MG63 (cell line): ENCODE measurements around the gene KCNH1. TPM values are rescaled to one million over a fixed set of nuclear protein-coding genes. Genes with fewer than 3 reads are reported as not detected.

ENCODE experiments used
- DNase-seq: peaks from one replicate; pipeline ENCODE4 v3.0.0-alpha.2; 2020
- H3K27me3 ChIP-seq: fragments of 250-450 bp; sonication (Bioruptor Pico); 2 replicates; pipeline ENCODE4 v1.5.1; 2020; ENCODE audit warnings: mild to moderate bottlenecking, moderate library complexity
- H3K36me3 ChIP-seq: fragments of 250-450 bp; sonication (Bioruptor Pico); 2 replicates; pipeline ENCODE4 v1.5.1; 2020; ENCODE audit warnings: mild to moderate bottlenecking, moderate library complexity
- H3K4me3 ChIP-seq: fragments of 250-450 bp; sonication (Bioruptor Pico); 2 replicates; pipeline ENCODE4 v1.5.1; 2020; ENCODE audit warnings: mild to moderate bottlenecking, moderate library complexity
- H3K9me3 ChIP-seq: fragments of 250-450 bp; sonication (Bioruptor Pico); 2 replicates; pipeline ENCODE4 v1.5.1; 2020; ENCODE audit warnings: mild to moderate bottlenecking, moderate library complexity
- total RNA-seq: library from RNA; depleted of rRNA; stranded (reverse); fragments of >200 nt; shearing (Covaris generic); gene quantifications from 2 replicates; pipeline ENCODE4 v1.2.3, GENCODE V29; 2014; ENCODE audit warnings: low replicate concordance

Gene KCNH1
- total RNA-seq, 1 experiment from 2014 or later: not detected

DNA sequence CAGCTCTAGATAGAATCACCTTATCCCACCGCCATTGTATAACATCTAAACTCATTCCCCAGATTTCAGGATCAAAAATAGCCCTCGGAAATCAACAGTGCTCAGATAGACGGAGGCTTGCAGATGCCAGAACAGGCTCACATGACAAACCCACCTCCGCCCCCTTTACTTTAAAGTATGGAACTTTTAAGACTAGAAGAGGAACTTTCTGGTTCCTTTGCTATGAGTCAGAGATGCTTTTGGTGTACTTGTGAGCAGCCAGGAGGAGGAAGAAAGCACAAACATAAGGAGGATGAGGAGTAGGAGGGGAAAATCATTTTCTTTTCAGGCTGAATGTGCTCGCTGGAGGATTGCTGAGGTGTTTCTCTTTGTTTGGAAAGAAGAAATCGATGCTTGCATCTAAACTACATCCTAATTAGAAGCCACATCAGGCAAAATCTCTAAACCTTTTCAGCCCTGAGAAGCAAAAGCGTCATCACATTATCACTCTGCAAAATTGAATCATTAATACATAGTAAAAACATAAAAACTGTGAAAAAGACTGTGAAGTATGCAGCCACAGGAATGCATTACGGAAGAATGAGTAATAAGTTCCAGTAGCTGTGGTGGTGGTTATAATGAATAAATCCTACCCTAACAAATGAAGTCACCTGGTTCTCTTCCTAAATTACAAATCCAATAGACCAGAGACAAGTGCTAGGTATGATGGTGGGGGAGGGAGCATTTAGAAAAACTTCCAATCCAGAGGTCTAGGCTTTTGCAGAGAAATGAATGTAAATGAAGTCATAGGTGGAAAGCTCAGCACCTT lies 251.3 kb downstream of the KCNH1 start:
- no peak for DNase-seq
- H3K9me3 ChIP-seq: no peaks in the 10 kb centered on the region
- no peak overlapping the region for H3K4me3 ChIP-seq
- no peaks in the 10 kb centered on the region for H3K36me3 ChIP-seq
- no peaks in the 10 kb centered on the region for H3K27me3 ChIP-seq

DNA sequence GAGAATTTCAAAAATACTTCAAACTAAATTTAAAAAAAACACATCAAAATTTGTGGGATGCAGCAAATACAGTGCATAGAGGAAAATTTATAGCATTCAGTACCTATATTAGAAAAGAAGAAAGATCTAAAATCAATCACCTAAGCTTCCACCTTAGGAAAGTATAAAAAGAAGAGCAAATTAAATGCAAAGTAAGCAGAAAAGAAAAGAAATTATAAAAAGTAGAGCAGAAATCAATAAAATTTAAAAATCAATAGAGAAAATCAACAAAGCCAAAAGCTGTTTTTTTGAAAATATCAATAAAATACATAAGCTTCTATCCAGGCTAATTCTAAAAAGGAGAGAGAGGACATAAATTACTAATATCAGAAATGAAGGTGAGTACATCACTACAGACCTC lies 255.4 kb downstream of the KCNH1 start:
- H3K4me3 ChIP-seq: no peak overlapping the region
- no peaks in the 10 kb centered on the region for H3K36me3 ChIP-seq
- no peaks in the 10 kb centered on the region for H3K27me3 ChIP-seq
- DNase-seq: no peak
- H3K9me3 ChIP-seq: no peaks in the 10 kb centered on the region; the same call in 1 of the 2 replicates

DNA sequence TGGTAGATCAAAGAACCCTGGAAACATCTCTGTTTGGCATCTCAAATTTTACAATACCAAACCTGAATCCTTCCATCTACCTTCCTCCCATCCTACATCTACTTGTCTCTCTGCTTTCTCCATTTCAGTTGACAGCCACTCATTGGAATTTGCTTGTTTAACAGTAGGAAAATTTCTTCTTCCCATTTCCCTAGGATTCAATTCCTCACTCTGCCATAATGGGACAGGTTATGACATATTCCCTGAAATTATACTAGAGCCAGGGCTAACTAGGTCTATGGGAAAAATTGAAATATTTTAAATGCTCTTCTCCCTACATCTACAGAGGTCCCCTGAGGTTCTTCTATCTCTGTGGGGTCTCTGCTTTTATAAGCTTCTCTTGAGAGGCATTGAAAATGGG lies 257.7 kb downstream of the KCNH1 start:
- H3K36me3 ChIP-seq: no peaks in the 10 kb centered on the region
- no peak overlapping the region for H3K4me3 ChIP-seq
- no peaks in the 10 kb centered on the region; the same call in 1 of the 2 replicates for H3K9me3 ChIP-seq
- DNase-seq: no peak
- H3K27me3 ChIP-seq: no peaks in the 10 kb centered on the region

- Histone ChIP-seq H3K4me3 (no peak overlapping the region), H3K27me3 (no peaks in the 10 kb centered on the region), H3K36me3 (no peaks in the 10 kb centered on the region), H3K9me3 (no peaks in the 10 kb centered on the region)
- no peak for DNase-seq
Measured at GRCh38 chr1:210866532-210866931, 267.4 kb downstream of the KCNH1 start.

GRCh38 chr1:210857705-210858104 lies 276.2 kb downstream of the KCNH1 start:
- Histone ChIP-seq H3K9me3 (no peaks in the 10 kb centered on the region), H3K4me3 (no peak overlapping the region), H3K27me3 (no peaks in the 10 kb centered on the region), H3K36me3 (no peaks in the 10 kb centered on the region)
- no peak for DNase-seq

DNA sequence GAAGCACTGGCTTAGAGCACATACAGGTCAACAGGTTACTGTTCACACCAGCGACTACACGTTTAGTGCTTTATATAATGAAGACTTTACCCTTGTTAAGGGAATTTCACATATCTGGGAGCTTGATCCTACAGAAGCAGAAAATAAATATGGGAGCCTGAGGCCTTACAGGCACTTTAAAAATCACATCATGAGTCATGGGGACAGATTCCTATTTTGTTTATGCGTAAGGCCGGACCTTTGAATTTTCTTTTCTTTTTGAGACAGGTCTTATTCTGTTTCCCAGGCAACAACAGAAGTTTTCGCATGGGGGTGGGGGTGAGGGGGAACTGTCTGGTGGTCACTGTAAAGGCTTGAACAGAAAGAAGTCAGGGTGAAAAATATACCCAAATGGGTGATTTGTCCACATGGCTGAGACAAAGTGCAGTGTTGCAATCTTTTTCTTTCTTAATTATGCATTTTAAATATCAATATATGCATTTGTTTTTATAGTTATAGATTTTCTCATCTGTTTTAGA lies 276.7 kb downstream of the KCNH1 start:
- Histone ChIP-seq H3K27me3 (no peaks in the 10 kb centered on the region), H3K4me3 (no peak overlapping the region), H3K9me3 (no peaks in the 10 kb centered on the region), H3K36me3 (no peaks in the 10 kb centered on the region)
- DNase-seq: no peak

- no peak for DNase-seq
- Histone ChIP-seq H3K9me3 (no peaks in the 10 kb centered on the region), H3K27me3 (no peaks in the 10 kb centered on the region), H3K36me3 (no peaks in the 10 kb centered on the region), H3K4me3 (no peak overlapping the region)
Measured at GRCh38 chr1:210855440-210855839, 278.5 kb downstream of the KCNH1 start.

- Histone ChIP-seq H3K36me3 (no peaks in the 10 kb centered on the region), H3K27me3 (no peaks in the 10 kb centered on the region), H3K4me3 (no peak overlapping the region), H3K9me3 (no peaks in the 10 kb centered on the region)
- DNase-seq: no peak
Measured at GRCh38 chr1:210853276-210853675, 280.7 kb downstream of the KCNH1 start.

- Histone ChIP-seq H3K36me3 (no peaks in the 10 kb centered on the region), H3K27me3 (no peaks in the 10 kb centered on the region), H3K9me3 (no peaks in the 10 kb centered on the region), H3K4me3 (no peak overlapping the region)
- DNase-seq: no peak
Measured at GRCh38 chr1:210850556-210850955, 283.4 kb downstream of the KCNH1 start.

GRCh38 chr1:210848474-210848873 lies 285.5 kb downstream of the KCNH1 start:
- H3K27me3 ChIP-seq: no peaks in the 10 kb centered on the region
- DNase-seq: no peak
- no peaks in the 10 kb centered on the region for H3K9me3 ChIP-seq
- no peaks in the 10 kb centered on the region for H3K36me3 ChIP-seq
- H3K4me3 ChIP-seq: no peak overlapping the region

- no peak for DNase-seq
- Histone ChIP-seq H3K9me3 (no peaks in the 10 kb centered on the region), H3K4me3 (no peak overlapping the region), H3K36me3 (no peaks in the 10 kb centered on the region), H3K27me3 (no peaks in the 10 kb centered on the region; the same call in 1 of the 2 replicates)
Measured at GRCh38 chr1:210841926-210842625, 291.9 kb downstream of the KCNH1 start.

- H3K27me3 ChIP-seq: no peaks in the 10 kb centered on the region
- no peaks in the 10 kb centered on the region for H3K9me3 ChIP-seq
- no peaks in the 10 kb centered on the region for H3K36me3 ChIP-seq
- H3K4me3 ChIP-seq: no peak overlapping the region
- DNase-seq: no peak
Measured at GRCh38 chr1:210830034-210831028, 303.6 kb downstream of the KCNH1 start.

DNA sequence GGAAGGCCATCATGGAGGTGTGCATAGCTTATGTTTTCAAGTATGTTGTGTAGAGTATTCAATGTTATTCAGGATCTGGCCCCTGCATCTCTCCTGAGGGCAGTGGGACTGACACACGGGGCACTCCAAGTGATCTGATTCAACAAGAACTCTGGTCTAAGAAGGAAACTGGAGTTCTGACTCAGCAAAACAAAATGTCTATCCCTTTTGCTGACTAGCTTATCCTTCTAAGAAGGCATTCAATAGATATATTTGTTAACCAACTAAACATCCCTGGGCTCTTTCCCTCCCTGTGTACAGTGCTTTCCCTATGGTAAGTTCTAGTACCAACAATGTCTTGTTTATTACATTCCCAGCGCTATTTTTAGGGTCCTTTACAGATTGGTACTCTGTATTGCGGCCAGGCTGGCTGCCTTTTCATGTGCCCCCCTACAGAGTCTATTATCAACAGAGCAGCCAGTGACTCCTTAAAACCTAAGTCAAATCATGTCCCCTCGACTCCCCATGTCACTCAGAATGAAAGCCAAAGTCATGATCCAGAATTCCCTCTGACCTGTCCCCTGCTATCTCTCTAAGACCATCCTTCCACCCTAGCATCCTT lies 304.9 kb downstream of the KCNH1 start:
- no peaks in the 10 kb centered on the region for H3K27me3 ChIP-seq
- H3K36me3 ChIP-seq: no peaks in the 10 kb centered on the region
- no peak for DNase-seq
- no peaks in the 10 kb centered on the region for H3K9me3 ChIP-seq
- no peak overlapping the region for H3K4me3 ChIP-seq

DNA sequence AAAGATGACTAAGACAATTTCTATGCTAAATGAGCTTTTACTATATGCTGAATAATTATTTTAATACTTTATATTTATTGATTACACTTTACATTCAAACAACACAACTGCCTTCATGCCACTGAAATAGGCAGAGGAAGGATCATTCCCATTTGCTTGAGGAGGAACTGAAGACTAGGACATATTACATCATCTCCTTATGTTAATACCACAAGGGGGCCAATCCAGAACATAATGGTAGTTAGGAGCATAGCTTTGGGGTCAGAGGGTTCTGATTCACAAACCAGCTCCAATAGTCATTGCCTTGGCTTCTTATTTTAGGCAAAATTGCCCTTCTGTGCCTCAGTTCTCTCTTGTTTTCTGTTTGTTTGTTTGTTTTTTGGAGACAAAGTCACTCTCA lies 306.5 kb downstream of the KCNH1 start:
- H3K9me3 ChIP-seq: no peaks in the 10 kb centered on the region
- DNase-seq: no peak
- H3K27me3 ChIP-seq: no peaks in the 10 kb centered on the region
- H3K36me3 ChIP-seq: no peaks in the 10 kb centered on the region
- no peak overlapping the region for H3K4me3 ChIP-seq

DNA sequence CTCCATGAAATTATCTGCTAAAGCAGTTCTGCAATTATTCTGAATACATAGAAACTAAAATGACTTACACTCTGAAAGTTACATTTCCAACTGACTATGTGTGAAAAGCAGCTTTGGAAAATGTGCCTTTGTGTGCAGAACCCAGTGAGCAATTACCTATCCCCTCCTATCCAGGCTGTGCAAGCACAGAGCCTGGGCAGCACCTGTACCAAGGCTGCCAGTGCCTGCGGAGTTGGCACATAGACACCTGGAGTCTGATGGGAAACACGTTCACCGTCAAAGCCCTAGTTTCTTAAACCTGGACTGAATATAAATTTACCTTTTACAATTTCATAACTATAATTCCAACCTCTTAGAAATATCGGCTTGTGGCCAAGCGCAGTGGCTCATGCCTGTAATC lies 307.3 kb downstream of the KCNH1 start:
- no peaks in the 10 kb centered on the region for H3K36me3 ChIP-seq

GRCh38 chr1:210822932-210823331 lies 311.0 kb downstream of the KCNH1 start:
- Histone ChIP-seq H3K9me3 (no peaks in the 10 kb centered on the region), H3K4me3 (no peak overlapping the region), H3K36me3 (no peaks in the 10 kb centered on the region), H3K27me3 (no peaks in the 10 kb centered on the region)
- DNase-seq: no peak

More for the DNA sequence above, 307.3 kb downstream of the KCNH1 start:
- DNase-seq: no peak
- Histone ChIP-seq H3K4me3 (no peak overlapping the region), H3K9me3 (no peaks in the 10 kb centered on the region), H3K27me3 (no peaks in the 10 kb centered on the region)
